H1 (cell line): ENCODE results near the gene MINPP1. TPM values are rescaled to one million over a fixed set of nuclear protein-coding genes. Genes with fewer than 3 reads are reported as not detected.

Experiments used
- CTCF ChIA-PET: fragments of 300-600 bp; sonication (Branson Sonifier 250); formaldehyde crosslinking; loops from one replicate; lab custom pipeline; 2021; ENCODE audit not compliant: partially characterized antibody; lab: Charles Lee
- POLR2A ChIA-PET: fragments of 300-600 bp; sonication (Branson Sonifier 250); formaldehyde crosslinking; loops from one replicate; lab custom pipeline; 2021; ENCODE audit warnings: inconsistent platforms; ENCODE audit not compliant: partially characterized antibody; lab: Charles Lee
- DNase-seq, 2 experiments: peaks; one replicate each; pipeline versions ENCODE4 v3.0.0 to v3.0.0-alpha.2; 2010 to 2022; ENCODE audit warnings: low spot score in 2 of 2, low read depth in 1 of 2, mixed read lengths in 1 of 2
- FAIRE-seq: peaks from 2 replicates; lab custom pipeline; 2011; peaks lifted over from hg19 to GRCh38; lab: Jason Lieb, UNC
- H2AFZ ChIP-seq: 2 replicates; pipeline ENCODE4 v1.8.1; 2012; ENCODE audit warnings: low read length, inconsistent platforms
- H2AK5ac ChIP-seq: 2 replicates; pipeline ENCODE4 v1.6.1; 2013; ENCODE audit warnings: low read depth, low read length
- H2BK120ac ChIP-seq: replicated peaks from 2 replicates; pipeline ENCODE3; 2013; ENCODE audit warnings: low read depth, low read length, inconsistent platforms
- H2BK12ac ChIP-seq: 2 replicates; pipeline ENCODE4 v1.6.1; 2013; ENCODE audit warnings: low read depth, low read length
- H2BK15ac ChIP-seq: 2 replicates; pipeline ENCODE4 v1.6.1; 2013; ENCODE audit warnings: low read length
- H2BK20ac ChIP-seq: 2 replicates; pipeline ENCODE4 v1.6.1; 2013; ENCODE audit warnings: low read length
- H2BK5ac ChIP-seq: 2 replicates; pipeline ENCODE4 v1.6.1; 2013; ENCODE audit warnings: low read depth, low read length
- H3K14ac ChIP-seq: 2 replicates; pipeline ENCODE4 v1.6.1; 2013; ENCODE audit warnings: inconsistent platforms; ENCODE audit not compliant: insufficient read length
- H3K18ac ChIP-seq: 2 replicates; pipeline ENCODE4 v1.6.1; 2013; ENCODE audit warnings: low read length; ENCODE audit errors: extremely low read depth
- H3K23ac ChIP-seq: 2 replicates; pipeline ENCODE4 v1.6.1; 2013; ENCODE audit warnings: inconsistent platforms; ENCODE audit not compliant: insufficient read length
- H3K23me2 ChIP-seq: 2 replicates; pipeline ENCODE4 v1.6.1; 2013; ENCODE audit warnings: low read depth, low read length
- H3K27ac ChIP-seq: 2 replicates; pipeline ENCODE4 v1.6.1; 2011; ENCODE audit warnings: low read depth, low read length, inconsistent platforms
- H3K27me3 ChIP-seq, 4 experiments: replicated peaks in 1 of 4; 1 replicate in 1 of 4; 2 replicates in 3 of 4; pipeline versions ENCODE4 v1.6.1 to v1.8.1; 2011 to 2013; ENCODE audit warnings: low read length in 3 of 4, mild to moderate bottlenecking in 3 of 4, inconsistent platforms in 2 of 4, mixed read lengths in 2 of 4, moderate library complexity in 1 of 4; ENCODE audit not compliant: control insufficient read depth in 3 of 4, insufficient read depth in 3 of 4; ENCODE audit errors: extremely low read depth in 1 of 4
- H3K36me3 ChIP-seq, 4 experiments: 2 replicates each; pipeline versions ENCODE4 v1.6.1 to v1.8.1; 2011 to 2013; ENCODE audit warnings: mild to moderate bottlenecking in 4 of 4, low read length in 3 of 4, moderate library complexity in 2 of 4, control low read depth in 1 of 4, inconsistent platforms in 1 of 4; ENCODE audit not compliant: insufficient read depth in 4 of 4, control insufficient read depth in 2 of 4
- H3K4ac ChIP-seq: replicated peaks from 2 replicates; pipeline ENCODE3; 2013; ENCODE audit warnings: low read length, low read depth, mixed read lengths, inconsistent platforms; ENCODE audit not compliant: insufficient read length
- H3K4me1 ChIP-seq, 4 experiments: replicated peaks in 1 of 4; 1 replicate in 1 of 4; 2 replicates in 3 of 4; pipeline versions ENCODE4 v1.6.1 to v1.8.1; 2011 to 2013; ENCODE audit warnings: low read length in 3 of 4, inconsistent platforms in 2 of 4, mixed read lengths in 1 of 4; ENCODE audit not compliant: insufficient read depth in 4 of 4, control insufficient read depth in 3 of 4
- H3K4me2 ChIP-seq, 2 experiments: 2 replicates each; pipeline versions ENCODE4 v1.6.1 to v1.8.1; 2011 to 2013; ENCODE audit warnings: low read depth in 2 of 2, low read length in 2 of 2, control low read depth in 1 of 2, inconsistent platforms in 1 of 2, mild to moderate bottlenecking in 1 of 2; ENCODE audit not compliant: insufficient read depth in 1 of 2
- H3K4me3 ChIP-seq, 4 experiments: fragments of 200-600, 300-600 bp in 1 of 4; sonication (generic), shearing (Covaris generic), sonication (Bioruptor Twin) in 1 of 4; 2 replicates each; pipeline versions ENCODE4 v1.5.1 to v1.8.1; 2011 to 2016; ENCODE audit warnings: low read length in 4 of 4, low read depth in 3 of 4, control low read depth in 2 of 4, inconsistent platforms in 2 of 4, mild to moderate bottlenecking in 2 of 4, mixed read lengths in 1 of 4, moderate library complexity in 1 of 4; ENCODE audit not compliant: insufficient read depth in 2 of 4; ENCODE audit errors: extremely low read depth in 1 of 4
- H3K56ac ChIP-seq: replicated peaks from 2 replicates; pipeline ENCODE3; 2013; ENCODE audit warnings: low read depth, mild to moderate bottlenecking, mixed read lengths, low read length, inconsistent platforms; ENCODE audit not compliant: insufficient read length
- H3K79me1 ChIP-seq: 2 replicates; pipeline ENCODE4 v1.6.1; 2013; ENCODE audit warnings: low read depth, low read length, control low read depth
- H3K79me2 ChIP-seq, 2 experiments: 2 replicates each; pipeline versions ENCODE4 v1.6.1 to v1.8.1; 2012 to 2013; ENCODE audit warnings: low read length in 2 of 2, mild to moderate bottlenecking in 2 of 2, inconsistent platforms in 1 of 2; ENCODE audit not compliant: insufficient read depth in 2 of 2, control insufficient read depth in 1 of 2
- H3K9ac ChIP-seq, 4 experiments: replicated peaks in 1 of 4; 1 replicate in 1 of 4; 2 replicates in 3 of 4; pipeline versions ENCODE4 v1.6.1 to v1.8.1; 2011 to 2013; ENCODE audit warnings: low read depth in 3 of 4, low read length in 3 of 4, control low read depth in 2 of 4, mild to moderate bottlenecking in 2 of 4, moderate library complexity in 2 of 4, inconsistent platforms in 1 of 4; ENCODE audit errors: extremely low read depth in 1 of 4
- H3K9me3 ChIP-seq, 2 experiments: 2 replicates each; pipeline versions ENCODE4 v1.6.1 to v1.8.1; 2012 to 2013; ENCODE audit warnings: mild to moderate bottlenecking in 2 of 2, moderate library complexity in 2 of 2, control low read depth in 1 of 2, inconsistent platforms in 1 of 2, low read depth in 1 of 2, low read length in 1 of 2, mixed read lengths in 1 of 2; ENCODE audit not compliant: insufficient read depth in 2 of 2
- H4K20me1 ChIP-seq, 2 experiments: replicated peaks in 1 of 2; 2 replicates each; pipeline versions ENCODE3 to v1.8.1; 2011 to 2013; ENCODE audit warnings: inconsistent platforms in 2 of 2, low read length in 2 of 2, mild to moderate bottlenecking in 1 of 2; ENCODE audit not compliant: insufficient read depth in 2 of 2, control insufficient read depth in 1 of 2
- H4K5ac ChIP-seq: 2 replicates; pipeline ENCODE4 v1.6.1; 2013; ENCODE audit warnings: low read length, low read depth, mixed read lengths, inconsistent platforms; ENCODE audit not compliant: insufficient read length
- H4K8ac ChIP-seq: 2 replicates; pipeline ENCODE4 v1.8.0; 2013; ENCODE audit warnings: mild to moderate bottlenecking, moderate library complexity, low read length, inconsistent platforms; ENCODE audit not compliant: insufficient read depth; ENCODE audit errors: extremely low read depth
- H4K91ac ChIP-seq: replicated peaks from 2 replicates; pipeline ENCODE3; 2013; ENCODE audit warnings: low read length, mixed read lengths, inconsistent platforms; ENCODE audit not compliant: insufficient read length
- BRCA1 ChIP-seq: IDR thresholded peaks from 2 replicates; pipeline ENCODE4 v1.6.1; 2012; ENCODE audit warnings: low read depth, low read length, improper control_type of control experiment
- CBX5 ChIP-seq: fragments of 300-800, 300-1000 bp; sonication (generic); IDR thresholded peaks from 2 replicates; pipeline ENCODE4 v1.7.1; 2016; ENCODE audit warnings: antibody characterized with exemption, low read length, low read depth
- CHD1 ChIP-seq: IDR thresholded peaks from 2 replicates; pipeline ENCODE4 v1.6.1; 2012; ENCODE audit warnings: low read depth, low read length, improper control_type of control experiment
- EZH2 ChIP-seq: fragments of 200-600 bp; sonication (generic); IDR thresholded peaks from 2 replicates; pipeline ENCODE4 v1.7.1; 2012; ENCODE audit warnings: low read depth, mild to moderate bottlenecking, moderate library complexity, low read length, inconsistent platforms; ENCODE audit not compliant: severe bottlenecking
- GABPA ChIP-seq: IDR thresholded peaks from 2 replicates; pipeline ENCODE4 v1.6.1; 2011; ENCODE audit warnings: mild to moderate bottlenecking, low read length, moderate library complexity, borderline replicate concordance; ENCODE audit not compliant: insufficient read depth
- JUN ChIP-seq: IDR thresholded peaks from 2 replicates; pipeline ENCODE4 v1.6.1; 2011; ENCODE audit warnings: low read depth, mild to moderate bottlenecking, improper control_type of control experiment, low read length
- RNF2 ChIP-seq: fragments of 200-900, 300-1000 bp; sonication (generic); IDR thresholded peaks from 2 replicates; pipeline ENCODE4 v1.7.1; 2016; ENCODE audit warnings: borderline replicate concordance, low read depth, mild to moderate bottlenecking, antibody characterized with exemption, low read length; ENCODE audit not compliant: poor library complexity, severe bottlenecking; ENCODE audit errors: missing control alignments
- SIN3A ChIP-seq, 2 experiments: IDR thresholded peaks in 1 of 2; conservative IDR thresholded peaks in 1 of 2; 2 replicates each; pipeline ENCODE4 v1.6.1; 2011 to 2012; ENCODE audit warnings: low read length in 2 of 2, improper control_type of control experiment in 1 of 2, low read depth in 1 of 2, mild to moderate bottlenecking in 1 of 2
- WGBS, 2 experiments: shearing (Covaris generic) in 1 of 2; methylation state at CpG; one replicate each; pipeline versions ENCODE4 v1.1.6 to v1.1.7; 2013 to 2015; ENCODE audit warnings: low lambda C conversion rate in 2 of 2, mixed read lengths in 2 of 2, inconsistent platforms in 1 of 2, low coverage in 1 of 2, missing lambda C conversion rate in 1 of 2; ENCODE audit not compliant: insufficient replicate concordance in 2 of 2, insufficient coverage in 1 of 2, insufficient read length in 1 of 2; ENCODE audit errors: extremely low coverage in 1 of 2, missing lambda C conversion rate in 1 of 2; 5-methylcytosine and 5-hydroxymethylcytosine counted together
- polyA plus RNA-seq, 7 experiments: library from polyadenylated mRNA; depleted of rRNA in 3 of 7; stranded (reverse) in 5 of 7; unstranded in 2 of 7; fragments of >200 nt in 5 of 7; fragments of 200-250 nt in 2 of 7; gene quantifications; 1 replicate in 5 of 7; 2 replicates in 1 of 7; 4 replicates in 1 of 7; pipeline versions ENCODE4 v1.2.1 to v1.2.3, GENCODE V29; 2011 to 2013; ENCODE audit warnings: missing spikeins in 2 of 7, mixed read lengths in 2 of 7
- total RNA-seq: library from RNA; stranded (reverse); fragmentation: NEBNext Ultra II Directional; extraction: Animal tissue kit (Norgen Biotek cat#: 25700); gene quantifications from 2 replicates; pipeline ENCODE4 v1.2.1, GENCODE V29; 2021
- TF ChIP-seq, protein P1 (sequence below): IDR thresholded peaks from 2 replicates; pipeline ENCODE4 v1.6.1; 2012; ENCODE audit warnings: inconsistent platforms

MINPP1 gene
- total and polyA plus RNA-seq, 2 of the 8 experiments (the other 6 are each of a cell fraction or from before 2014, with no cell fraction given), result 13.6 to 27.2 TPM

DNA sequence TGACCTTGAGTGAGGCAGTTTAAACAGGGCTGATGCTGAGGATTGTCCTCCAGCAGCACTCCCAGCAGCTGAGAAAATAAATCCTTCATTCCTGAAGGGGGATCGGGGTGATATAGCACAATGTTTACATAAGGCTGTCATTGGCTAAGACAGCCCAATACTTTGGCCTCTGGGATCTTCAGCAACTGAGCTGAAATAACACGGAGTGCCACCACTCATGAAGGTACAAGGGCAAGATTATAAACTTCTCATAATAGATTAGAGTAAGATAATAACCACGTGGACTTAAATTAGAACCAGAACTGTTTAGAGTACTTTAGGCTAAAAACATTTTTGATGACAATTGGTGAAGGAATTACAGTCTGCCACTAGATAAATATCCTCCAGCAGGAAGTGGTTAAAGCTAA, 85.0 kb downstream of the MINPP1 start:
- H3K9me3 ChIP-seq, result no peaks in the 10 kb centered on the region
- CTCF ChIA-PET, result no interaction called here
- no peak overlapping the region for H3K4me3 ChIP-seq
- no peaks in the 10 kb centered on the region for H4K20me1 ChIP-seq
- no peaks in the 10 kb centered on the region for H3K27me3 ChIP-seq
- H3K56ac ChIP-seq, result no peak overlapping the region
- H3K79me2 ChIP-seq, result no peaks in the 10 kb centered on the region
- H2BK120ac ChIP-seq, result no peak overlapping the region
- no peaks in the 10 kb centered on the region for H3K23me2 ChIP-seq
- H2BK5ac ChIP-seq, result no peak overlapping the region
- no peak overlapping the region for H3K18ac ChIP-seq
- H4K91ac ChIP-seq, result no peak overlapping the region
- H2BK15ac ChIP-seq, result no peak overlapping the region
- H4K8ac ChIP-seq, result no peak overlapping the region
- no peak overlapping the region for H2BK20ac ChIP-seq
- H3K4me2 ChIP-seq, result no peak overlapping the region
- no peak overlapping the region for H2AK5ac ChIP-seq
- no peak overlapping the region for H3K23ac ChIP-seq
- H3K14ac ChIP-seq, result no peak overlapping the region
- no peaks in the 10 kb centered on the region for H3K79me1 ChIP-seq
- POLR2A ChIA-PET, result interaction anchor here (1.3 kb wide), 1 partner anchor 15 kb away, joined by 3 read pairs; no protein-coding TSS in a partner anchor
- H3K27ac ChIP-seq, result no peak overlapping the region
- no peak overlapping the region for H2BK12ac ChIP-seq
- H4K5ac ChIP-seq, result no peak overlapping the region
- H2AFZ ChIP-seq, result no peak overlapping the region
- no peaks in the 10 kb centered on the region for H3K4me1 ChIP-seq
- FAIRE-seq, result no peak
- no peak for DNase-seq
- no peak overlapping the region for H3K9ac ChIP-seq
- 76% methylated on average over 3 of the region's 3 CpGs; no CpG with 5 or more reads in 1 of the 2 experiments for whole genome bisulfite sequencing, 2 experiments
- H3K36me3 ChIP-seq, result no peaks in the 10 kb centered on the region
- H3K4ac ChIP-seq, result no peak overlapping the region
- no peak for TF ChIP-seq CBX5
- TF ChIP-seq, protein P1, sequence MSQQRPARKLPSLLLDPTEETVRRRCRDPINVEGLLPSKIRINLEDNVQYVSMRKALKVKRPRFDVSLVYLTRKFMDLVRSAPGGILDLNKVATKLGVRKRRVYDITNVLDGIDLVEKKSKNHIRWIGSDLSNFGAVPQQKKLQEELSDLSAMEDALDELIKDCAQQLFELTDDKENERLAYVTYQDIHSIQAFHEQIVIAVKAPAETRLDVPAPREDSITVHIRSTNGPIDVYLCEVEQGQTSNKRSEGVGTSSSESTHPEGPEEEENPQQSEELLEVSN, result no peak
- no peak for TF ChIP-seq GABPA
- TF ChIP-seq CHD1, result no peak
- TF ChIP-seq BRCA1, result no peak
- no peak for TF ChIP-seq JUN
- TF ChIP-seq SIN3A (conservative IDR thresholded peaks at IDR 0.05 in 1 of 2, IDR thresholded peaks at IDR 0.05 in 1 of 2; ENCODE audit: low read depth in 1 of 2, low read length in 2 of 2), result no peak
- no peak for TF ChIP-seq RNF2
- TF ChIP-seq EZH2, result no peak
